Smooth muscle cell (in vitro differentiated cells): Measurements from ENCODE around the gene PAMR1. TPM values are rescaled to one million over a fixed set of nuclear protein-coding genes. Genes with fewer than 3 reads are reported as not detected.

Source experiments
- DNase-seq: peaks from one replicate; lab custom pipeline; 2025; ENCODE audit not compliant: unreplicated experiment; lab: John Stamatoyannopoulos, UW
- H2AFZ ChIP-seq: fragments of 200-600 bp; sonication (generic); 2 replicates; pipeline ENCODE4 v1.6.0; 2016; ENCODE audit warnings: antibody characterized with exemption, low read depth, mild to moderate bottlenecking
- H3F3A ChIP-seq: fragments of 200-600 bp; sonication (generic); 2 replicates; pipeline ENCODE4 v1.6.0; 2017; ENCODE audit warnings: antibody characterized with exemption, low read depth
- H3K27ac ChIP-seq: fragments of 200-600 bp; sonication (generic); 2 replicates; pipeline ENCODE4 v1.5.1; 2016; ENCODE audit warnings: low read depth, mild to moderate bottlenecking
- H3K27me3 ChIP-seq: fragments of 200-600 bp; sonication (generic); 2 replicates; pipeline ENCODE4 v1.6.1; 2016; ENCODE audit warnings: low read depth, mild to moderate bottlenecking
- H3K36me3 ChIP-seq: fragments of 200-600 bp; sonication (generic); 2 replicates; pipeline ENCODE4 v1.5.1; 2016; ENCODE audit warnings: low read depth
- H3K4me1 ChIP-seq: fragments of 200-600 bp; sonication (generic); 2 replicates; pipeline ENCODE4 v1.5.1; 2016; ENCODE audit warnings: low read depth
- H3K4me2 ChIP-seq: fragments of 200-600 bp; sonication (generic); 2 replicates; pipeline ENCODE4 v1.6.0; 2016; ENCODE audit warnings: mild to moderate bottlenecking
- H3K4me3 ChIP-seq: fragments of 200-600 bp; sonication (generic); 2 replicates; pipeline ENCODE4 v1.5.1; 2016; ENCODE audit warnings: mild to moderate bottlenecking
- H3K79me2 ChIP-seq: fragments of 200-600 bp; sonication (generic); 2 replicates; pipeline ENCODE4 v1.6.0; 2016; ENCODE audit warnings: low read depth, mild to moderate bottlenecking
- H3K9ac ChIP-seq: fragments of 200-600 bp; sonication (generic); 2 replicates; pipeline ENCODE4 v1.6.0; 2016; ENCODE audit warnings: low read depth
- H3K9me3 ChIP-seq: fragments of 200-600 bp; sonication (generic); replicated peaks from 2 replicates; pipeline ENCODE4 v1.5.1; 2016; ENCODE audit warnings: low read depth
- H4K20me1 ChIP-seq: fragments of 200-600 bp; sonication (generic); 2 replicates; pipeline ENCODE4 v1.6.0; 2016; ENCODE audit warnings: low read depth
- WGBS: methylation state at CpG from one replicate; pipeline ENCODE4 v1.1.7; 2016; ENCODE audit warnings: low lambda C conversion rate; 5-methylcytosine and 5-hydroxymethylcytosine counted together
- polyA plus RNA-seq: library from polyadenylated mRNA; unstranded; fragments of >200 nt; fragmentation: Nextera tagmentation; extraction: Ambion mirVana; gene quantifications from 2 replicates; pipeline ENCODE4 v1.2.1, GENCODE V29; 2016
- total RNA-seq: library from RNA; depleted of rRNA; stranded (reverse); fragments of >200 nt; gene quantifications from 2 replicates; pipeline ENCODE4 v1.2.3, GENCODE V29; 2014
- TF ChIP-seq, protein P1 (sequence below): fragments of 200-600 bp; sonication (generic); IDR thresholded peaks from 2 replicates; pipeline ENCODE4 v1.5.1; 2017; ENCODE audit warnings: borderline replicate concordance, mild to moderate bottlenecking, antibody characterized with exemption; ENCODE audit not compliant: insufficient read depth, poor library complexity, severe bottlenecking

Gene PAMR1
- total and polyA plus RNA-seq, 2 experiments from 2014 or later, result 87.7 to 128 TPM

GRCh38 chr11:35559949-35560348 lies 34.5 kb upstream of the PAMR1 start:
- H3K27ac ChIP-seq, result no peak overlapping the region
- no peak overlapping the region for H3K4me2 ChIP-seq
- no peaks in the 10 kb centered on the region for H3K27me3 ChIP-seq
- H2AFZ ChIP-seq, result no peak overlapping the region
- H3K9ac ChIP-seq, result no peak overlapping the region
- H3K9me3 ChIP-seq, result no peaks in the 10 kb centered on the region
- no peaks in the 10 kb centered on the region for H3K36me3 ChIP-seq
- WGBS, result 83% methylated on average over 5 of the region's 5 CpGs
- peaks cover 4% of the 10 kb centered on the region for H3K4me1 ChIP-seq
- DNase-seq, result no peak
- no peaks in the 10 kb centered on the region for H3F3A ChIP-seq
- no peaks in the 10 kb centered on the region for H3K79me2 ChIP-seq
- no peak overlapping the region for H3K4me3 ChIP-seq
- TF ChIP-seq, protein P1, sequence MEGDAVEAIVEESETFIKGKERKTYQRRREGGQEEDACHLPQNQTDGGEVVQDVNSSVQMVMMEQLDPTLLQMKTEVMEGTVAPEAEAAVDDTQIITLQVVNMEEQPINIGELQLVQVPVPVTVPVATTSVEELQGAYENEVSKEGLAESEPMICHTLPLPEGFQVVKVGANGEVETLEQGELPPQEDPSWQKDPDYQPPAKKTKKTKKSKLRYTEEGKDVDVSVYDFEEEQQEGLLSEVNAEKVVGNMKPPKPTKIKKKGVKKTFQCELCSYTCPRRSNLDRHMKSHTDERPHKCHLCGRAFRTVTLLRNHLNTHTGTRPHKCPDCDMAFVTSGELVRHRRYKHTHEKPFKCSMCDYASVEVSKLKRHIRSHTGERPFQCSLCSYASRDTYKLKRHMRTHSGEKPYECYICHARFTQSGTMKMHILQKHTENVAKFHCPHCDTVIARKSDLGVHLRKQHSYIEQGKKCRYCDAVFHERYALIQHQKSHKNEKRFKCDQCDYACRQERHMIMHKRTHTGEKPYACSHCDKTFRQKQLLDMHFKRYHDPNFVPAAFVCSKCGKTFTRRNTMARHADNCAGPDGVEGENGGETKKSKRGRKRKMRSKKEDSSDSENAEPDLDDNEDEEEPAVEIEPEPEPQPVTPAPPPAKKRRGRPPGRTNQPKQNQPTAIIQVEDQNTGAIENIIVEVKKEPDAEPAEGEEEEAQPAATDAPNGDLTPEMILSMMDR, result no peak
- no peaks in the 10 kb centered on the region for H4K20me1 ChIP-seq

DNA sequence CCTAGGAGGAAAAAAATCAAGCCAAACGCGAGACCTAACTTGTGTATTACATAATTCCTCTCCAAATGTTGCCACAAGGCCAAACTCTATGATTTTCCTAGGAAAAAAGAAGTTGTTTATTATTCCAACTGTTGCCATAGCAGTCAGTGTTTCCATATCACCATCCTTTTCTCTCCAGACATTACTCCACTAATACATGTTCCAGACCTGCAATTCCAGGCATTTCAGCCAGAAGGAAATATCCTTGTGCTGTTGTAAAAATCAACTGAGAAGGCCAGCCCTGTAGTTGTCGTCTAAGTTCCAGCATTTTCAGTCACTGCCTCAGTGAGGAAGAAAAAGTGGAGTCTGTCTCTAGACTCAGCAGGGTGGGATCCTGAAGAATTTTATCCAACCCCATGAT lies 33.1 kb upstream of the PAMR1 start:
- no peak for DNase-seq

GRCh38 chr11:35555488-35555887 lies 30.1 kb upstream of the PAMR1 start:
- no peak overlapping the region for H3K9ac ChIP-seq
- H3K4me2 ChIP-seq, result peak overlapping the region; percentile 3

More for the DNA sequence above, 33.1 kb upstream of the PAMR1 start:
- Histone ChIP-seq H3K4me3 (no peak overlapping the region), H4K20me1 (no peaks in the 10 kb centered on the region), H2AFZ (no peak overlapping the region), H3K9me3 (no peaks in the 10 kb centered on the region), H3K4me2 (no peak overlapping the region), H3K27ac (peak overlapping the region; percentile 74), H3K9ac (peak overlapping the region; percentile 14), H3K4me1 (peaks cover 12% of the 10 kb centered on the region), H3K27me3 (no peaks in the 10 kb centered on the region), H3F3A (no peaks in the 10 kb centered on the region), H3K36me3 (no peaks in the 10 kb centered on the region), H3K79me2 (no peaks in the 10 kb centered on the region)
- TF ChIP-seq, protein P1, result no peak
- 43% methylated on average over 3 of the region's 3 CpGs for WGBS

More at GRCh38 chr11:35555488-35555887, 30.1 kb upstream of the PAMR1 start:
- DNase-seq, result no peak
- Histone ChIP-seq H3K9me3 (no peaks in the 10 kb centered on the region), H2AFZ (no peak overlapping the region), H3K36me3 (no peaks in the 10 kb centered on the region), H3F3A (peaks cover 7% of the 10 kb centered on the region), H3K27me3 (no peaks in the 10 kb centered on the region), H3K4me3 (no peak overlapping the region), H3K79me2 (no peaks in the 10 kb centered on the region), H3K27ac (peak overlapping the region; percentile 62), H3K4me1 (peaks cover 13% of the 10 kb centered on the region), H4K20me1 (no peaks in the 10 kb centered on the region)
- TF ChIP-seq, protein P1, result no peak
